IMR-90 (cell line): ENCODE measurements around the gene POFUT1. TPM values are rescaled to one million over a fixed set of nuclear protein-coding genes. Genes with fewer than 3 reads are reported as not detected.

Source experiments
- ATAC-seq: fragments of 200-7000 bp; cut with Tn5 transposase; 2 replicates; pipeline ENCODE4 v1.9.1; 2020; ENCODE audit warnings: low read depth, mild to moderate bottlenecking, moderate library complexity
- BruUV-seq: library from RNA; stranded (reverse); fragments of 400-500 nt; replicated peaks from 2 replicates; lab custom pipeline; 2021; lab: Mats Ljungman, UMichigan
- CTCF ChIA-PET: fragments of 300-600 bp; formaldehyde crosslinking; extraction: SDS; loops from one replicate; lab custom pipeline; 2021; ENCODE audit warnings: antibody characterized with exemption; lab: Yijun Ruan, JAX
- POLR2A ChIA-PET: fragments of 300-600 bp; sonication (Branson Sonifier 250); formaldehyde crosslinking; loops from one replicate; lab custom pipeline; 2022; ENCODE audit warnings: antibody characterized with exemption; ENCODE audit not compliant: unreplicated experiment; lab: Charles Lee
- DNase-seq: peaks from one replicate; pipeline ENCODE4 v3.0.0; 2013
- H2AFZ ChIP-seq: replicated peaks from 2 replicates; pipeline ENCODE3; 2013; ENCODE audit warnings: low read length, mild to moderate bottlenecking; ENCODE audit not compliant: poor library complexity
- H2AK5ac ChIP-seq: 2 replicates; pipeline ENCODE4 v1.6.1; 2013; ENCODE audit warnings: low read depth, low read length, inconsistent platforms
- H2AK9ac ChIP-seq: replicated peaks from 2 replicates; pipeline ENCODE3; 2013; ENCODE audit warnings: mild to moderate bottlenecking, low read depth, low read length, moderate library complexity; ENCODE audit not compliant: poor library complexity
- H2BK120ac ChIP-seq: 2 replicates; pipeline ENCODE4 v1.6.1; 2013; ENCODE audit warnings: low read depth, low read length, inconsistent platforms
- H2BK15ac ChIP-seq: 3 replicates; pipeline ENCODE4 v1.6.1; 2013; ENCODE audit warnings: low read depth, low read length, inconsistent platforms
- H2BK20ac ChIP-seq: 2 replicates; pipeline ENCODE4 v1.6.1; 2013; ENCODE audit warnings: low read depth, mild to moderate bottlenecking, inconsistent platforms, low read length, moderate library complexity
- H2BK5ac ChIP-seq: 2 replicates; pipeline ENCODE4 v1.6.1; 2013; ENCODE audit warnings: mild to moderate bottlenecking, low read depth, low read length, inconsistent platforms; ENCODE audit not compliant: poor library complexity, severe bottlenecking
- H3K14ac ChIP-seq: replicated peaks from 2 replicates; pipeline ENCODE4 v1.6.1; 2013; ENCODE audit warnings: low read depth, low read length, inconsistent platforms
- H3K18ac ChIP-seq: 2 replicates; pipeline ENCODE4 v1.6.1; 2013; ENCODE audit warnings: low read depth, low read length, control low read depth
- H3K23ac ChIP-seq: 2 replicates; pipeline ENCODE4 v1.6.1; 2013; ENCODE audit warnings: low read depth, low read length, inconsistent platforms
- H3K27ac ChIP-seq: 2 replicates; pipeline ENCODE4 v1.5.1; 2013; ENCODE audit warnings: mild to moderate bottlenecking, control low read depth, low read length; ENCODE audit not compliant: insufficient read depth
- H3K27me3 ChIP-seq: 2 replicates; pipeline ENCODE4 v1.6.1; 2013; ENCODE audit warnings: low read length; ENCODE audit not compliant: control insufficient read depth, insufficient read depth
- H3K36me3 ChIP-seq: 2 replicates; pipeline ENCODE4 v1.6.1; 2013; ENCODE audit warnings: low read length, mixed read lengths; ENCODE audit not compliant: control insufficient read depth, insufficient read depth
- H3K4ac ChIP-seq: 2 replicates; pipeline ENCODE4 v1.6.1; 2013; ENCODE audit warnings: low read depth, low read length, inconsistent platforms
- H3K4me1 ChIP-seq: 2 replicates; pipeline ENCODE4 v1.6.1; 2013; ENCODE audit warnings: low read length, mixed read lengths; ENCODE audit not compliant: control insufficient read depth, insufficient read depth
- H3K4me2 ChIP-seq: 2 replicates; pipeline ENCODE4 v1.6.1; 2013; ENCODE audit warnings: low read depth, mild to moderate bottlenecking, control low read depth, low read length, moderate library complexity
- H3K4me3 ChIP-seq: 2 replicates; pipeline ENCODE4 v1.5.1; 2013; ENCODE audit warnings: low read depth, mild to moderate bottlenecking, control low read depth, low read length, moderate library complexity; ENCODE audit not compliant: insufficient read depth
- H3K56ac ChIP-seq: 2 replicates; pipeline ENCODE4 v1.6.1; 2013; ENCODE audit warnings: low read length, inconsistent platforms; ENCODE audit not compliant: insufficient read depth; ENCODE audit errors: extremely low read depth
- H3K79me1 ChIP-seq, 2 experiments: 2 replicates each; pipeline ENCODE4 v1.6.1; 2013; ENCODE audit warnings: low read length in 2 of 2, inconsistent platforms in 1 of 2, low read depth in 1 of 2
- H3K9ac ChIP-seq: 2 replicates; pipeline ENCODE4 v1.6.1; 2013; ENCODE audit warnings: low read depth, low read length, control low read depth
- H3K9me1 ChIP-seq: 2 replicates; pipeline ENCODE4 v1.6.1; 2013; ENCODE audit warnings: low read length, inconsistent platforms; ENCODE audit not compliant: insufficient read depth
- H3K9me3 ChIP-seq: 2 replicates; pipeline ENCODE4 v1.6.1; 2013; ENCODE audit warnings: low read length; ENCODE audit not compliant: control insufficient read depth, insufficient read depth
- H4K20me1 ChIP-seq: 2 replicates; pipeline ENCODE4 v1.6.1; 2013; ENCODE audit warnings: low read length, inconsistent platforms; ENCODE audit not compliant: insufficient read depth
- H4K5ac ChIP-seq: 2 replicates; pipeline ENCODE4 v1.6.1; 2013; ENCODE audit warnings: mild to moderate bottlenecking, low read depth, low read length, control low read depth
- H4K8ac ChIP-seq, 2 experiments: 2 replicates each; pipeline ENCODE4 v1.6.1; 2013; ENCODE audit warnings: low read depth in 2 of 2, low read length in 2 of 2, control low read depth in 1 of 2, inconsistent platforms in 1 of 2
- H4K91ac ChIP-seq: 2 replicates; pipeline ENCODE4 v1.6.1; 2013; ENCODE audit warnings: low read depth, low read length, inconsistent platforms; ENCODE audit not compliant: insufficient read depth
- CHD1 ChIP-seq: IDR thresholded peaks from 2 replicates; pipeline ENCODE4 v1.6.1; 2012; ENCODE audit warnings: low read depth, low read length, improper control_type of control experiment
- FOS ChIP-seq: fragments of 150-350 bp; IDR thresholded peaks from 2 replicates; pipeline ENCODE4 v1.6.1; 2016; ENCODE audit warnings: low read depth, low read length
- MAFK ChIP-seq: IDR thresholded peaks from 2 replicates; pipeline ENCODE4 v1.6.1; 2012; ENCODE audit warnings: low read depth, low read length, improper control_type of control experiment
- NFE2L2 ChIP-seq: fragments of 150-350 bp; IDR thresholded peaks from 2 replicates; pipeline ENCODE4 v1.6.1; 2016; ENCODE audit warnings: low read depth, mild to moderate bottlenecking, low read length
- POLR2A ChIP-seq: IDR thresholded peaks from 2 replicates; pipeline ENCODE4 v1.6.1; 2012; ENCODE audit warnings: mild to moderate bottlenecking, low read depth, low read length
- RCOR1 ChIP-seq: IDR thresholded peaks from 2 replicates; pipeline ENCODE4 v1.6.1; 2012; ENCODE audit warnings: mild to moderate bottlenecking, low read length, improper control_type of control experiment; ENCODE audit not compliant: insufficient replicate concordance
- RFX5 ChIP-seq: IDR thresholded peaks from 2 replicates; pipeline ENCODE4 v1.8.0; 2012; ENCODE audit warnings: low read depth, mild to moderate bottlenecking, low read length, moderate library complexity
- SMC3 ChIP-seq: fragments of 150-350 bp; IDR thresholded peaks from 2 replicates; pipeline ENCODE4 v1.6.1; 2016; ENCODE audit warnings: low read depth, mild to moderate bottlenecking, antibody characterized with exemption, low read length, moderate library complexity
- WGBS, 2 experiments: methylation state at CpG; one replicate each; pipeline versions ENCODE4 v1.1.5 to v1.1.7; 2013; ENCODE audit warnings: missing lambda C conversion rate in 2 of 2; ENCODE audit not compliant: insufficient read length in 1 of 2; ENCODE audit errors: extremely low coverage in 2 of 2; 5-methylcytosine and 5-hydroxymethylcytosine counted together
- dilution Hi-C: fragments of 300-500 bp; cut with HindIII; formaldehyde crosslinking; loops from one replicate; pipeline ENCODE4 v1.14.3; 2018; ENCODE audit warnings: low sequenced_read_pairs; ENCODE audit not compliant: unreplicated experiment
- in situ Hi-C: fragments of 300-500 bp; cut with MboI; formaldehyde crosslinking; loops from 3 replicates; pipeline ENCODE4 v1.14.3; 2019; ENCODE audit warnings: low sequenced_read_pairs, inconsistent platforms, mixed read lengths
- intact Hi-C: fragments of 100-400 bp; cut with micrococcal nuclease; formaldehyde crosslinking; loops from 2 replicates; pipeline ENCODE4 v1.10.0; 2022
- polyA plus RNA-seq, 3 experiments: library from polyadenylated mRNA; depleted of rRNA; stranded (reverse); fragments of >200 nt; gene quantifications; 2 replicates each; pipeline ENCODE4 v1.2.3, GENCODE V29; 2012; ENCODE audit warnings: low replicate concordance in 1 of 3
- total RNA-seq: library from RNA; depleted of rRNA; stranded (reverse); fragments of >200 nt; gene quantifications from 2 replicates; pipeline ENCODE4 v1.2.3, GENCODE V29; 2012
- TF ChIP-seq, protein P1 (sequence below): fragments of 150-350 bp; IDR thresholded peaks from 2 replicates; pipeline ENCODE4 v1.6.1; 2017; ENCODE audit warnings: mild to moderate bottlenecking, antibody characterized with exemption, low read length, low read depth

POFUT1 gene
- total and polyA plus RNA-seq, 2 of the 4 experiments (the other 2 are of a cell fraction) = 25.5 to 41.1 TPM

GRCh38 chr20:32236819-32237218 lies 29.1 kb downstream of the POFUT1 start:
- POLR2A ChIA-PET = no interaction called here

More at GRCh38 chr20:32236819-32237218, 29.1 kb downstream of the POFUT1 start:
- no peak overlapping the region for H3K4me2 ChIP-seq
- H3K79me1 ChIP-seq = peaks cover 0 to 4% of the 10 kb centered on the region in 2 experiments; a peak in 1 of 4 replicates
- TF ChIP-seq RCOR1 (no peak), NFE2L2 (no peak), CHD1 (no peak), POLR2A (no peak), RFX5 (no peak), FOS (no peak), MAFK (no peak), SMC3 (no peak)
- TF ChIP-seq, protein P1, sequence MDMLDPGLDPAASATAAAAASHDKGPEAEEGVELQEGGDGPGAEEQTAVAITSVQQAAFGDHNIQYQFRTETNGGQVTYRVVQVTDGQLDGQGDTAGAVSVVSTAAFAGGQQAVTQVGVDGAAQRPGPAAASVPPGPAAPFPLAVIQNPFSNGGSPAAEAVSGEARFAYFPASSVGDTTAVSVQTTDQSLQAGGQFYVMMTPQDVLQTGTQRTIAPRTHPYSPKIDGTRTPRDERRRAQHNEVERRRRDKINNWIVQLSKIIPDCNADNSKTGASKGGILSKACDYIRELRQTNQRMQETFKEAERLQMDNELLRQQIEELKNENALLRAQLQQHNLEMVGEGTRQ = no peak
- no peak overlapping the region for H3K27ac ChIP-seq
- no peak overlapping the region for H2AK5ac ChIP-seq
- H3K18ac ChIP-seq = no peak overlapping the region
- H4K91ac ChIP-seq = no peak overlapping the region
- no peak overlapping the region for H4K5ac ChIP-seq
- no peaks in the 10 kb centered on the region for H3K9me3 ChIP-seq
- no peaks in the 10 kb centered on the region for H4K20me1 ChIP-seq
- in situ Hi-C loops = no loop called here
- H2AFZ ChIP-seq = no peak overlapping the region
- no peak overlapping the region for H2AK9ac ChIP-seq
- ATAC-seq (no peak), DNase-seq (no peak)
- no peak overlapping the region for H3K9ac ChIP-seq
- H2BK5ac ChIP-seq = no peak overlapping the region
- H2BK120ac ChIP-seq = no peak overlapping the region
- no peak overlapping the region for H3K23ac ChIP-seq
- WGBS, 2 experiments = no CpG with 5 or more reads among the region's 2 CpGs
- no peak overlapping the region for H3K14ac ChIP-seq
- intact Hi-C loops = no loop called here
- no peak overlapping the region for H2BK15ac ChIP-seq
- CTCF ChIA-PET = no interaction called here
- H3K4me1 ChIP-seq = peaks cover 4% of the 10 kb centered on the region; the same call in 1 of the 2 replicates
- no peak overlapping the region for H3K4ac ChIP-seq
- peaks cover 34% of the 10 kb centered on the region for H3K36me3 ChIP-seq
- dilution Hi-C loops = no loop called here
- no peak overlapping the region for H3K4me3 ChIP-seq
- no peak overlapping the region for H3K56ac ChIP-seq
- no peaks in the 10 kb centered on the region for H3K27me3 ChIP-seq
- no peak overlapping the region for H4K8ac ChIP-seq
- H2BK20ac ChIP-seq = no peak overlapping the region
- H3K9me1 ChIP-seq = no peaks in the 10 kb centered on the region
- TSS peak; percentile 54 for BruUV-seq
